NT2/D1 (cell line): ENCODE measurements around the gene ENDOV.

Experiments
- DNase-seq: peaks from one replicate; pipeline ENCODE4 v3.0.0-alpha.2; 2011; ENCODE audit warnings: low read depth, low spot score
- H3K27me3 ChIP-seq: 2 replicates; pipeline ENCODE4 v1.6.0; 2011; ENCODE audit warnings: mild to moderate bottlenecking; ENCODE audit not compliant: insufficient read length, insufficient read depth
- H3K36me3 ChIP-seq: 2 replicates; pipeline ENCODE4 v1.6.1; 2011; ENCODE audit warnings: mild to moderate bottlenecking, low read length, mixed read lengths; ENCODE audit not compliant: insufficient read depth, insufficient read length
- H3K4me1 ChIP-seq: 2 replicates; pipeline ENCODE4 v1.5.1; 2011; ENCODE audit not compliant: insufficient read depth, insufficient read length
- H3K4me3 ChIP-seq: 2 replicates; pipeline ENCODE4 v1.5.1; 2011; ENCODE audit warnings: low read depth; ENCODE audit not compliant: insufficient read length
- H3K9ac ChIP-seq: 2 replicates; pipeline ENCODE4 v1.6.0; 2011; ENCODE audit warnings: low read depth; ENCODE audit not compliant: insufficient read length
- H3K9me3 ChIP-seq: 2 replicates; pipeline ENCODE4 v1.5.1; 2011; ENCODE audit warnings: mild to moderate bottlenecking, low read length; ENCODE audit not compliant: insufficient read depth
- SUZ12 ChIP-seq: IDR thresholded peaks from 2 replicates; pipeline ENCODE4 v1.6.1; 2011; ENCODE audit not compliant: insufficient read length, insufficient read depth; ENCODE audit errors: extremely low read depth
- YY1 ChIP-seq: IDR thresholded peaks from 2 replicates; pipeline ENCODE4 v1.6.1; 2011; ENCODE audit not compliant: insufficient read length, insufficient read depth
- ZNF274 ChIP-seq: IDR thresholded peaks from 2 replicates; pipeline ENCODE4 v1.6.1; 2011; ENCODE audit warnings: mild to moderate bottlenecking, low read depth, low read length

The ENDOV gene

DNA sequence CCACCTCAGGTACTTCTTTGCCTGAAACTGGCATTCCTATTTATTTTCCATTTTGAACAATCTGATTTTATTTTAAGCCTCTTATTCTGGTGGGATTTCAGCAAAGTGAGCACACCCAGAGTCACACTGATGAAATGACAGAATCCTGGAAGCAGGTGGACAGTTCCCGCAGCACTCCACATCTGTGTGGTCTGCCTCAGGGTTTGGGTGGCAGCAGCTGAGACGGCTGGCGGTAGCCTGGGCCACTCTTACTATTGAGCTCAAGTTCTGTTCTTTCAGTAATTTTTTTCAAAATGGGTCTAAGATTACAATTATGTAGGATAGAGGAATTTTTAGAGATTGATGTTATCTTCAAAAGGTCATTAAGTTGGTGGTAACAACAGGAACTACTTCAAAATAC is 32.5 kb upstream of the ENDOV start:
- Histone ChIP-seq H3K9ac (no peak overlapping the region), H3K4me1 (no peaks in the 10 kb centered on the region), H3K27me3 (no peaks in the 10 kb centered on the region), H3K36me3 (peaks cover 98% of the 10 kb centered on the region), H3K4me3 (no peak overlapping the region), H3K9me3 (no peaks in the 10 kb centered on the region)
- no peak for DNase-seq
- no peak for TF ChIP-seq ZNF274
- no peak for TF ChIP-seq SUZ12
- no peak for TF ChIP-seq YY1

DNA sequence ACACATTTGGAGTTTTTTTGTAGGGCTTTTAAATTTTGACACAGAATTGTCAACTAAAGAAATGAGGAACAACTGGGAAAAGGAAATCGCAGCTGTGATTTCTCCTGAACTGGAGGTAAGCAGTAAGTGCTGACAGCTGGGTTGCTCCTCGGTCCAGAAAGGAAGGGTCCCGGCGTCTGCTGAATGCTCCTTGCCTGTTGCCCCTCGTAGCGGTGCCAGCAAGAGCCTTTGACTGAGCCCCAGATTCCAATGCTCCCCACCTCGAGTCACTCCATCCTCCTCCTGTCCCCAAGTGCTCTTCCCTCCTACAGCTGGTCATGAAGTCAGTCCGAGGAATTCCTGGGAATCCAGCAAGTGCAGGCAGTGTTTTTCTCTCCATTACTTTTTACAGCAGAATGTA is 32.0 kb upstream of the ENDOV start:
- Histone ChIP-seq H3K36me3 (peaks cover 96% of the 10 kb centered on the region), H3K27me3 (no peaks in the 10 kb centered on the region), H3K4me1 (no peaks in the 10 kb centered on the region), H3K9me3 (no peaks in the 10 kb centered on the region), H3K9ac (no peak overlapping the region), H3K4me3 (no peak overlapping the region)
- TF ChIP-seq YY1 = no peak
- no peak for TF ChIP-seq ZNF274
- no peak for TF ChIP-seq SUZ12
- DNase-seq = no peak

DNA sequence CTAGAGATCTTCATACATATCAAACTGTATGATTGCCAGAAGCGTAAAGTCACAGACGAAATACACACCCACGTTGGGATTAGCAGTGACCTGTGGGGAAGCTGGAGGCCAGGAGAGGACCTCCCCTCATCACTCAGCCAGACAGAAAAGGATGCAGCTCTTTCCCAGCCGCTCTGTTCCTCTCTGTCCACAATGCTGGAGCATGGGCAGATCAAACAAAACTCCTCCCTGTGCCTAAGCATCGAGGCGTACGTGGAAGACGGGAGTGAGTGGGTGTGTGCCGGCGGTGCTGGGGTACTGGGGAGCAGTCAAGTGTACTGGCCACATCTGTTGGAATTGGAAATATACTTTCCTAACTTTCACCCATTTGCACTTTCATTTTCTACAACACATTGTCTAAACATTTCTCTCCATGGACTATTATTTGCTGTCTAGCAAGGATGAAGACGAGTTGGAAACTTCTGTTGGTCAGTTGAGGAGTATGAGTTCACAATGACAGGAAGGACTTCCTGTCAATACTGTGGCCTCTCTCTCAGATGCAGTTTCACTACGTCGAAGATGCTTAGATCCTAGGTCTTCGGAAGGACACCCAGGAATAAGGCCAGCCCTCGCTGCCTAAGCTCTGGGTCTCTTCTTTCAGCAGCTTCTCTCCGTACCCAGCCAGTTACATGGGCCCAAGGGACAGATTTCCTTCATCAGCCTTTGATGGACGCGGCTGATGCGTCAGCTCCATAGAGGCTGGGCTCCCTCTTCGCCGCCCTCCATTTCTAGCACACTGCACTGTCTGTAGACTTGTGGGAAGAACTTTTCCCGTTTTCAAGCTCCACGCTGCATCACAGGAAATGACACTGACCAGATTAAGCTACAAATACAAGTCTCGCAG is 30.6 kb upstream of the ENDOV start:
- Histone ChIP-seq H3K4me1 (no peaks in the 10 kb centered on the region), H3K4me3 (no peak overlapping the region), H3K9ac (no peak overlapping the region), H3K9me3 (no peaks in the 10 kb centered on the region), H3K36me3 (peaks cover 97% of the 10 kb centered on the region), H3K27me3 (no peaks in the 10 kb centered on the region)
- DNase-seq = no peak
- no peak for TF ChIP-seq ZNF274
- TF ChIP-seq SUZ12 = no peak
- no peak for TF ChIP-seq YY1

DNA sequence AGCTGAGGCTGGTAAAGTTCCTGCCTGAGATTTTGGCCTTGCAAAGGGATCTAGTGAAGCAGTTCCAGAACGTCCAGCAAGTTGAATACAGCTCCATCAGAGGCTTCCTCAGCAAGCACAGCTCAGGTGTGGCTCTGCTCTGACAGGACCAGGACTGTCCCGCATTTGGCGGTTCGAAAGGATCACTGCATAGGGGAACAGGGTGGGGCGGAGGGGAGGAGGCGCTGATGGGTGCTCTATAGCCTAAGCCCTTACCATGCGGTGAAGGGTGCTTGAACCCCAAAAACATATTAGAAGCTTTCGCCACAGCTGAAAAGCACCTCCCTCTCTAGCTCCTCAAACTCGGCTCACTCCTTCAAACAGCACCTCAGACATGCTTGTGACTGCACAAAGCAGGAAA is 29.9 kb upstream of the ENDOV start:
- Histone ChIP-seq H3K4me1 (no peaks in the 10 kb centered on the region), H3K9ac (no peak overlapping the region), H3K27me3 (no peaks in the 10 kb centered on the region), H3K4me3 (no peak overlapping the region), H3K9me3 (no peaks in the 10 kb centered on the region), H3K36me3 (peaks cover 97% of the 10 kb centered on the region)
- no peak for DNase-seq
- no peak for TF ChIP-seq ZNF274
- TF ChIP-seq YY1 = no peak
- TF ChIP-seq SUZ12 = no peak

DNA sequence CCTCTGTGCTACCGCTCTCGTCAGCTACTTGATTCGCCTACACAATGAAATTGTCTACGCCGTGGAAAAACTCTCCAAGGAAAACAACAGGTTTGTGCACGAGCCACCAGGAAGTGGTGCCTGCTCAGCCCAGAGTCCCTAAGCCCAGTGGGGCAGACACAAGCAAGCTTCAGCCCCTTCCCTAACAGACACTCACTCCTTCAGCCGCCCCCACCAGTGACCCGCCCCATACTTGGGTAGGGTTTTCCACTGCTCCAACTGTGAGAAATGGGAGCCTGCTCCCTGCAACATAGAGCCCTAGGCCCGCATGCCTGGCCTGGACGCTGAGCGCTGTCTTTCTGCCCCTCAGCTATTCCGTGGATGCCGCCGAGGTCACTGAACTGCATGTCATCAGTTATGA is 28.6 kb upstream of the ENDOV start:
- Histone ChIP-seq H3K9me3 (no peaks in the 10 kb centered on the region), H3K9ac (no peak overlapping the region), H3K27me3 (no peaks in the 10 kb centered on the region), H3K4me3 (no peak overlapping the region), H3K36me3 (peaks cover 96% of the 10 kb centered on the region), H3K4me1 (no peaks in the 10 kb centered on the region)
- DNase-seq = no peak
- TF ChIP-seq YY1 (no peak), SUZ12 (no peak), ZNF274 (no peak)

DNA sequence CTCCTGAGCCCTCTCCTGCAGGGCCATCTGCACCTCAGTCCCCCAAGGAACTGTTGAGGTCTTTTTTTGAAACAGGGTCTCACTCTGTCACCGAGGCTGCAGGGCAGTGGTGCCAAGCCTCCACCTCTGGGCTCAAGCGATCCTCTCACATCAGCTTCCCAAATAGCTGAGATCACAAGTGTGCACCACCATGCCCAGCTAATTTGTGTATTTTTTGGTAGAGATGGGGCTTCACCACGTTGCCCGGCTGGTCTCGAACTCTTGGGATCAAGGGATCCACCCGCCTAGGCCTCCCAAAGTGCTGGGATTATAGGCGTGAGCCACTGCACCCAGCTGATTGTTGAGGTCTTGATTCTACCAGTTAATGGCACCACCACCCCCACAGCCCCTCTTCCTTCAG is 27.9 kb upstream of the ENDOV start:
- H3K4me3 ChIP-seq = no peak overlapping the region
- no peak for DNase-seq
- peaks cover 94% of the 10 kb centered on the region for H3K36me3 ChIP-seq
- no peaks in the 10 kb centered on the region for H3K4me1 ChIP-seq
- no peaks in the 10 kb centered on the region for H3K9me3 ChIP-seq
- no peaks in the 10 kb centered on the region for H3K27me3 ChIP-seq
- TF ChIP-seq SUZ12 (no peak), ZNF274 (no peak), YY1 (no peak)
- H3K9ac ChIP-seq = no peak overlapping the region

DNA sequence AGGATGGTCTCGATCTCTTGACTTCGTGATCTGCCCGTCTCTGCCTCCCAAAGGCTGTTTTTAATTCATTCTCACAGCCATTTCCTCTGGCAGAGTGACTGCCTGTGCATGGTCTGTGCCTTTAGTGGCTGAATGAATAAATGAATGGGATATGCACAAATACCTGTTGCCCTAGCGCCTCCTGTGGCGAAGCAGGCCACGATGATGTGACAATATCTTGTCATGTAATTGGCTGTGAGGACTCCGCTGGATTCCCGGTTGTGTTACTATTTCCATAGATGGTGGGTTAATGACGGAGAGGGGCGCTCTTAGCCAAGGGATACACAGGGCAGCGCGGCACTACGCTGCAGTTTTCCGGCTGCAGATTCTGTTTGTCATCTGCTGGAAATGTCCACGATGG is 26.8 kb upstream of the ENDOV start:
- Histone ChIP-seq H3K36me3 (peaks cover 91% of the 10 kb centered on the region), H3K4me3 (no peak overlapping the region), H3K4me1 (no peaks in the 10 kb centered on the region), H3K27me3 (no peaks in the 10 kb centered on the region), H3K9me3 (no peaks in the 10 kb centered on the region), H3K9ac (no peak overlapping the region)
- no peak for TF ChIP-seq ZNF274
- TF ChIP-seq YY1 = no peak
- TF ChIP-seq SUZ12 = no peak
- no peak for DNase-seq
